Right renal pelvis (tissue), 4 donors: ENCODE measurements around the gene PNPLA5. TPM values are rescaled to one million over a fixed set of nuclear protein-coding genes. Genes with fewer than 3 reads are reported as not detected.

Source experiments
- DNase-seq, 4 donors: peaks; one replicate each; pipeline ENCODE4 v3.0.0-alpha.2; 2013; ENCODE audit warnings: low read depth in 4 of 4, low spot score in 3 of 4, missing footprints in 1 of 4
- polyA plus RNA-seq, 4 donors: library from polyadenylated mRNA; unstranded; fragments of 120-200 nt; gene quantifications; one replicate each; pipeline ENCODE4 v1.2.1, GENCODE V29; 2013; ENCODE audit not compliant: insufficient read length in 4 of 4

The PNPLA5 gene
- polyA plus RNA-seq, 4 donors: 0.12 TPM; not detected in 3

DNA sequence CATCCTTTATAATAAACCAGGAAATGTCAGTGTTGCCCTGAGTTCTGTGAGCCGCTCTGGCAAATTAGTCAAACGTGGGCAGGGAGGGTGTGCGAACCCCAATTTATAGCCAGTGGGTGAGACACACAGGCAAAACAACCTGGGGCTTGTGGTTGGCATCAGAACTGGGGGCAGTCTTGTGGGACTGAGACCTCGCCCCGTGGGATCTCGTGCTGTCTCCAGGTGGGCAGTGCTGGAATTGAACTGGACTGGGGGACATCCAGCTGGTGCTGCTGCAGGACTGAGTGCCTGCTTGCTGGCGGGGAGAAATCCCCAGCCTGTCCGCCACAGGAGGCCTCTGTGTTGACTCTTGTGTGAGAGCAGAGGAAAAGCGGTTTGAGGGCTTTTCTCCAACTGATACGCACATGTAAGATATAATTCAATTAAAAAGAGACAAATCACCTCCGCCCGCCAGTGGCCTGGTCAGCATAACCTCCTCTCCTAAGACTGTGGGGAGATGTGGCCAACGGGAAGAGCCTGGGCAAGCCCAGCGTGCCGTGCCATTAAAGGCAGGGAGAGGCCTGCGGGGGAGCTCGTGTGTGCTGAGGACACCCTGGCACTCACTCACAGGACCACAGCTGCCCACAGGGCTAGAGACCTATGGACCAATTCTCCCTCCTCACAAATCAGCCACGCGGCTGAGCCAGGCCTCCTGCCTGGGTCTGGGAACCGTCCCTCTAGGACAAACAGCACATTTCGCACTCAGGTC is 47.9 kb downstream of the PNPLA5 start:
- DNase-seq: no peak

DNA sequence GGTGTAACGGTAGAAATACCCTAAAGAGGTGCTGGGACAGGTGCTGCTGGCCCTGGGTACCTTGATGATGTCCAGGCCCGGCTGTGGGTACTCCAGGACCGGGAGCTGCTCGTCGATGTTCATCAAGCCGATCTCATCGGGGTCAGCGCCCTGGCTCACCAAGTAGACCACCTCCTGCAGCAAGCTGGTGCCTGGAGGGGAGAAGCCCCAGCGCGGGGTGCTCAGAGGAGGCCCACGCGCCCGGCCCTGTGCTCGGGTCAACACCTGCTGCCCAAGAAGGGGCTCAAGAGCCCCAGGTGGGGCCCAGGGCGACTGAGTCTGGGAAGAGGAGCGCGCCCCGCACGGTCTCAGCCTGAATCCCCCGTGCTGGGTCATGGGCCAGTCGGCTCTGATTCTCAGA is 50.1 kb downstream of the PNPLA5 start:
- no peak for DNase-seq

DNA sequence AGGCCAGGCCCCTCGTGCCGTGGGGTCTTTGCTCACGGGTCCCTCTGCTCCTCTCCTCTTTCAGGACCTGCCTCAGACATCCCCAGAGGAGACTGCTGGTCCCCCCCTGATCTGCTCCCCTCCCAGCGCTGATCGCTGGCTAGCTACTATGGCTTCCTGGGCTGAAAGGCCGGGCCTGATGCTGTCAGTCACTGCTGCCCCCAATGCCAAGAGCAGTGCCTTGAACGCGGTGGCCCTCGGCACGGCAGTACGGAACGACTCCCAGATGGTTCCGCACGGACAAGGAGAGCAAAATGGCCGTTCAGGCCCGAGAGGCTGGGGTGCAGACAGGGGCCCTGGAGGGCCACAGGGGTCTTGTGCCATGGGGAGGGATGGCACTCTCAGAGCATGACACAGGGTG is 51.0 kb downstream of the PNPLA5 start:
- DNase-seq: no peak

DNA sequence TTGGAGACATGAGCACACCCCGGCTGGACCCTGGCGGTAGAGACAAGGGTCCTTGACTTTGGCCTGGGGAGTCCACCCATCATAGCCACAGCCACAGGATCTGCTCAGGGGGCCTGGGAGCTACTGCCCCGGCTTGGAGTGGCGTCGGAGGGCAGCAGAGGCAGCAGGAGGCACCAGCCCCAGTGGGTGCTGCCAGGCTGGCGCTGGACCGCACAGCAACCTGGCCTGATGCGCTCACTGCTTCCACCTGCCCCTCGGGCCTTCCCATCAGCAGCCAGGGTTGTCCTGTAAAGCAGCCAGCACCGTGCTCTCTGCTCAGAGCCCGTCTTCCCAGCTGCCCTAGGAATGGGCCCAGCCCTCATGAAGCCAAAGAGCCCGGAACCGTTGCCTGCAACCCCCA is 51.4 kb downstream of the PNPLA5 start:
- no peak for DNase-seq

DNA sequence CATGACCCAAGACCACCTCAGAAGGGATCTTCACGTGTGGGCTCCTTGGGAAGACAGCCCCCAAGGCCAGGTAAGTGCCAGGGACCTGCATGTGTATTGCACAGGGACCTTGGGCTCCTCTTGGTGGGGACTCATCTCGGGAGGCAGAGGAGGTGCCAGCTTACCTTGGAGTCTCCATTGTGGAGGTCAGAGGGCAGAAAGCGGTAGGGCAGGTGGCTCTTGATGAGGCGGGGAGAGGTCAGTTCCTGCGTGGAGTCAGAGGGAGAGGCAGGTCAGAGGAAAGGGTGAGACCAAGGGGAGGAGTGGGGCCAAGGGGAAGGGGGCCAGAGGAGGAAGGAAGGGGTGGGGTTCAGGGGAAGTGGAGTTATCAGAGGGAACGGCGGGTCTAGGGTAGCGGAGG is 52.0 kb downstream of the PNPLA5 start:
- DNase-seq: no peak

DNA sequence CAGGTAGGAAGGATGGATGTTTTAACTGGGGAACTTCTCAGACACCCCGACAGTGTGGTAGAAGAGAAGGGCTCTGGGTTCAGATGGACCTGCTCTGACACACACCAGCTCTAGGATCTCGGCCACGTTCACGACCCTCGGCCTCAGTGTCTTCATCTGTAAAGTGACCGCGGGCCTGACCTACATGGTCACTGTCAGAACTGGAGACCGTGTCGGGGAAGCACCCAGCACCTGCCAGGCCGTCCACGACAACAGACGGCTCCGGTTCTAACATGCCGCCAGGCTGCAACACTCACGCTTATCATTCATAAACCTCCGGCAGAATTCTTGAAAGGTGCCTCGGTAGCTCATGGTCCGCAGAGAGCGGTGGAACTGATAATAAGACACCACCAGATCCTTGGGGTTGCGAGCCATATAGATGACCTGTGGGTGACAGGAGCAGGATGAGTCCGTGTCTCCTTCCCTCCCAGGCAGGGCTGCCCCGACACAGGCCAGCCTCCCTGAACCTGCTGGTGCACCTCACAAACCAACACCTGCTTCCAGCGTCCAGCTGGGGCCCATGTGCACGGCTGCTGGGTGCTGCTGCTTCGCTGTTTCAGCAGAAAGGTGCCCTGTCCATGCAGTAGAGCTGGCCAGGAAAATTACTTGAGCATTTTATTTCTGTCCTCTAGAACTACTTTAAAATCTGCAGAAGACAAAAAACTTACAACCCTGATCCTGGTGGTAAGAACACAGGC is 53.1 kb downstream of the PNPLA5 start:
- DNase-seq: no peak

DNA sequence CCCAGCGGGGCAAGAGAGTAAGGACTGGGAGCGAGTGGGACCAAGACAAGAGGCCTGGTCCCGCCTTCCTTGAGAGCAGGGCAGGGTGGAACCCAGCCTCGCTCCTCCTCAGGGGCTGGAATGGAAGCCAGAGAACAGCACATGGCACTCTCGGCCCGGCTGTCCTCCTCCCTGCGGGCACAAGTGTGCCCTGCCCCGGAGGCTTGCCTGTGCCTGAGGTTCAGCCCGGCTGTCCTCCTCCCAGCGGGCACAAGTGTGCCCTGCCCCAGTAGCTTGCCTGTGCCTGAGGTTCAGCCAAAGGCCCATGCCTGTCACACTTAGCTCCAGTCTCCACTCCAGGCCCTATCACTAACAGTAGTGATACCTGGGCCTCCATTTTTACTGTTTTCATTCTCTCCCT is 53.7 kb downstream of the PNPLA5 start:
- DNase-seq: no peak

DNA sequence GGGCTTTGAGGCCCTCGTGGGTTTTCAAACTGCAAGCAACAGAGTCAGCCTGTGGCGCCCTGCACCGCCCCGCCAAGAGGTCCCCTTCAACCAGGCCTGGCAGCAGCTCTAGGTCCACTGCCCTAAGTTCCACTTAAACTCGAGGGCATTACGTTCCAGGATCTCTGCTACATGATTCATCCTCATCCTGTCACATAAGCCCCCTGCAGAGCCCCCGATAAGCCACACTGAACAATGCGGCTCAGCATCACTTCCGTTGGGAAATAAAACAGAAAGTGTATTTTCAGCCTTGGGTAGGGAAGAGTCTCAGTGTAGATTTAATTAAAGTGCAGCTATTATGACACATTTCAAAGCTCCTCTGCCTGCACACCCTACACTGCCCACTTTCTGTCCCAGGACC is 54.1 kb downstream of the PNPLA5 start:
- DNase-seq: no peak

DNA sequence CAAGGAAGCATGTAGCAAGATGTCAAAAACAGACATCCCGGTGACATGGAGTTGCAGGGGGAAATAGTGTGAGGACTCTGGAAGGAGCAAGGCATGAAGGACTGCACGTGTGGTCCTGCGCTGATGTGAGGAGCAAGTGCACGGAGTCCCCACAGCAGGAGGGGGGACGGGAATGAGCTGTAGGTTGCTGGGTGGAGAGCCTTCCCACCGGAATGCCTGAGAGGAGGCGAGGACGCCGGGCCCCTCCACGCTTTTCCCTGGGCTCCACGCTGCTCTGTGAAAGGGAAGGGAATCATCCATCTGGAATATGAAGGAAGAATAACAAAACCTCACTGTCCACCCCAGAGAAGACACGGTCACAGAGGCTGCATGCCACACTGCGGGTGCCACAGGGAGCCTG is 56.1 kb downstream of the PNPLA5 start:
- DNase-seq: no peak

DNA sequence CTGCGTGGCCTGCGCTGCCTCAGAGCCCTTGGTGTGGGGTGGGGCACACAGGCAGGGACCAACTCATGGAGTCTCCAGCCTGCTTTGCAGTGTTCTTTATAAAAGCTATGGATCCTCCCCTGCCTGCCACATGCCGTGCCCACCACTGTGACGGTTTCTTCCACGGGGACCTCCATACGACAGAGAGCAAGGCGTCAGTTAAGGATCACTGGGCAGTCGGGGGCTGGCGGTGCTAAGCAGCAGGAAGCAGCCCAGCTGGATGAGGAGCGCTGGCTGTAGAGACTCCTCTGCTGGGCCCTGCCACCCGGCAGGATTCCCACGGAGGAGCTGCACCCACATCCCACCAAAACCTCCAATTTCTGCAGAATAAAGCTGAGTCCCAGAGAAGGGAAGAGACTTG is 56.6 kb downstream of the PNPLA5 start:
- DNase-seq: no peak

DNA sequence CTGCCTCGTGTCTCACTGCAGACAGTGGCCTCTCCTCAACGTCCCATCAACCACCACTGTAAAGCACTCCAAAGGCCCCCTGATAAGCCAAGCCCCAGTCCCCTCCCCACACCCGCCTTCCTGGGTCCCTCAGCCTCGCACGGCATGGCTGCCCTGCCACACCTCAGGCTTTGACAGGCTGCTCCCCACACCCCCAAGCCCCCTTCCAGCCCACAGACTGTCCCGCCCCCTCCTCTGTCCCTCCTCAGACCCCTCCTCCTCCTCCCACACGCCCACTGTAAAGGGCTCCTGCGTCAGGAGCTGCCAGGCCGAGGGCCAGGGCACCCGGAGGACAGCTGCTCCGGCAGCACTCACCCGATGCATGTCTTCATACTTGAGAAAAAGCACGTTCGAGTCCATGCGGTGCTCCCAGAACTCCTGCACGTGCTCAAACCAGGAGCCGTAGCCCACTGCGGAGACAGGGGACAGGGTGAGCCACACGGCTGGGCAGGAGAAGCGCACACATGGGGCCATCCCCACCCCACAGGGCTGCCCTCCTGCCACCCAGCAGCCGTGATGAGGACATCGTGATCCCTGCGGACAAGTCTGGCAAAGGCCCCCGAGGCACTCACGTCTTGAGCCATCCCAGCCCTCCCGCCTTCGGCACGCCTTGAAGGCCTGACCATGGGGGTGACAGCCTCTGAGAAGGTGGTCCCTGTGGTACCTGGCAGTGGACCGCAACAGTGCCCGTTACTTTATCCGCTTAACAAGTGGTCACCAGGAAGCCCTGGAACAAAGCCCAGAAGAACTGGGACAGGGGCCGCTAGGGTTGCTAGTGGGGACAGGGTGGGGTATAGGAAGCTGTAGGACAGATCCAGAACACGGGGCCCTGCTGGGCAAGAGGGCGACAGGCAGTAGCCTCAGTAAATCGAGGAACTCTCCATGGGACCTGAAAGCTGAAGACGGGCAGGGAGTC is 58.2 kb downstream of the PNPLA5 start:
- DNase-seq: no peak

DNA sequence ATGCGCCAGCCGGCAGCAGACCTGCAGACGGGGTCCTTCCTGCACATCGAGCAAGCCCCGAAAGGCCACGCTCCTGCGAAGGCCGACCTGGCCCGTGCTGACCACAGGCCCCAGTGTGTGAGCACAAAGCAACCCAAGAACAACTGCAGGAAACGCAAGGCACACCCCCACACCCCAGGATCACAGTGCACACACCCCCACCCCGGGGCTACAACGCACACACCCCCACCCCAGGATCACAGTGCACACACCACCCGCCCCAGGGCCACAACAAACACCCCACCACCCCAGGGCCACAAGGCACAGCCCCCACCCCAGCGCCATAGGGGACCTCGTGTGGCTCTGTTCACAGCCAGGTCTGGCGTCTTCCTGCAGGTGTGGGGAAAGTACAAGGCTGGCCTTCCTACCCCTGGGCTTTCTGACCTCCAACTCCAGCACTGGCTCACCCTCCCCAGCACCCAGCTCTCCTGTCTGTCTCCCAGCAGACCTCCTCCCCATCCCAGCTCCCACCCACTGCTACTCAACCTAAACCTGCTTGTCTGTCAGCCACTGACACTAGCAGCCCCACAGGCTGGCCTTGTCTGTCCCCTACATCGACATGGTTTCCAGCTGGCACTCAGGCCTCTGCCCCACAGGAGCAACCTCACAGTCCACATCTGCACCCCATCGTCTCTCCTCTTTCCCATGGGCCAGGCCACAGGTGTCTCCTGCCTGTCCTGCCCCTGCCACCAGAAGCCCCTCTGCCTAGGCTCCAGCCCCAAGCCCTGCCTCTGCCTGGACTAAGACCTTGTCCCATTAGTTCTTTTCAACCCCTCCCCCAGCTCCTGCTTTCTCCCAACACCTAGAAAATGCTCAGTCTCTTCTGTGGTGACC is 59.2 kb downstream of the PNPLA5 start:
- no peak for DNase-seq

DNA sequence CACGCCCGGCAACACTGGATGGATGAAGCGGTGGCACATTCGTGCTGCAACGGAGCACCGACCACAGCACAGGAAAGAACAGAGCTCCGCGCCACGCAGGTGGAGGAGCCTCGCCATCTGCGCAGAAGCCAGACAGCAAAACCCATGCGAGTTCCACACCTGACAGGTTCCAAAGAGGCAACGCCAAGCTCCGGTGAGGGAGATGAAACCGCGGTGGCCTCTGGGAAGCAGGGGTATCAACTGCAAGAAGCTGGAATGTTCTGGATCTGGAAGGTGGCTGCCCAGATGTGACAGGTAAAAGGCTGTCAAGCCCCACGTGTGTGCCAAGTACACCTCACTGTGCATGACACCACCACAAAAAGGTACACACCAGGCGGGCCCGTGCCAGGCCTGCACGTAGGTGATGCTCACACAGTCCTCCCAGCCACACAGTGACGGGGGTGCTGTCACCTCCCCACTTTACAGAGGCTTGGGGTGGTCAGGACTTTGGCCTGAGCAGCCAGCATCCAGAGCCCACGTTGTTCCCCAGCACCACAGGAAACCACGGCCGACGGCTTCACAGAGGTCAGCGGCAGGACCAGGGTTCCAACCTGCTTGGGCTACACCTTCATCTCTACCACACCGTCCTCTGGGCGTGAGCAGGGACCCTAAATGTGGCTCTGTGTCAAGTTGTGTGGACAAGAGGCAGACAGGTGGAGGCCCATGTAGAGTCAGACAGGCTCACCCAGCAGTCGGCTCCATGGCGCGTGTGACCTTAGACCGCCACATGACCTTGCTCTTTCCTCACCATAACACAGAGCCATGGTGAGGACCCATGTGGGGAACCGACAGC is 60.0 kb downstream of the PNPLA5 start:
- DNase-seq: no peak

DNA sequence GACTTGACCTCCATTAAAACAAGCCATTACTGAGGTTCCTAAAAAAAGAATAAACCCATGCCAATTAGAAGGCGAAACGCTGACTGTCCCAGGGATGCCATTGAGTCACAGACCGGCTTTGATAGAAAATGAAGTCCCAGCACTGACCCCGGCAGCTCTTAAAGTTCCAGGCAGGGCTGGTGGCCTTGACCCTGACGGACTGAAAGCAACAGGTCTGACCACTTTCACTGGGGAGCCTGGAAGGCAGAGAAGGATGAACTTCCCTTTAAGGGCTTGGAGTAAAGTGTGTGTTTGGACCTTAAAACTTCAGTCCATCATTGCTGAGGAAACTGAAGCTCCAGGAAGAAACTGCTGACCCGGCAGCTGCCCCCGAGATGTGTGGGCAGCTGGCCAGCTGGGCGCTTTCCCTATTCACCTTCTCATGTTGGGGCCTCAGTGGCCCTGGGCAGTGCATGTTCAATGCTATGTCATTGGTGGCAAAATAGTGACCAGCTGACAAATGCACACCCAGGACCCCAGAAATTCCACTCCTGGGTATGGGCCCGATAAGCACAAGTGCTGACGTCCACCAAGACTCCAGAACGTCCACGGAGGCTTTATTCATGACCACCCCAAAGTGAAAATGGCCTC is 60.8 kb downstream of the PNPLA5 start:
- no peak for DNase-seq

DNA sequence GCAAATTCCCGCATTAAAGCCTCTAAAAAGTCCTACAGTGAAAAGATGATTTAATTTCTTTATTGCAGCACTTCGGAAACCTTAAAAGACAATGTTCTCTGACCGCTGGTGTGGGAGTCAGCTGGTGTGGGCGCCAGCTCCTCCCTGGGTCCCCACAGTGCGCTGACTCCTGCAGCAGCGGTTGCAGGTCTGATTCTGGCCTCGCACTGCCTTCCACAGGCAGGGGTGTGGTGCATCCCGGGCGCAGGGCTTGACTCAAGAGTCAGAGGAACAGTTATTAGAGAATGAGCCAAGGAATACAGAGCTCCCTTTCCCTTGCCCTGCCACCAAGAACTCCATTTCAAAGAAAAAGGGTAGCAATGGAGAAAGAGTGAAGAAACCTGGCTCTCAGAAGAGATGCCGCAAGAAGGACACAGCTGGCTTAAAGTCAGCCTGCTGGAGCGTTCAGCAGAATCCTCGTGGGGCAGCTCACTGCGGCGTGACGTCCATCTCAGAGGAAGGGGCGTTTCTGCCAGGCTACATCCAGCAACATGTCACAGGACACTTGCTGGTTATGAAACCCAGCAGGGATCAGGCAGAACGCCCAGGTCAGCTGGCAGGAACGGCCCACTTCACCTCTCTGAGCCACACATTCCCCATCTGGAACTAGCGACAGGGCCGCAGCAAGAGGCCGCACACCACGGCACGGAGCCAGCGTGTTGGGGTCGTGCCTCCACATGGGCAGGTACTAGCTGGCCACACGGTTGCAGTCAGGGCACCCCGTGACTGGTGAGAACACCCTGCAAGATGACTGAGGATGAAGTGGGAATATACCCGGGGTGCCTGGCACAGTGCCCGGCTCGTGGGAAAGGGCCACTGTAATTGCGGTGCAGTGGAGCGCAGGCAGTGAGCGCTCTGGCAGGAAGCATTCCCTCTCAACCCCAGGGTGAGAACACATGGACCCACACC is 61.6 kb downstream of the PNPLA5 start:
- no peak for DNase-seq
